H9 (cell line): Measurements from ENCODE around the gene SYTL5. TPM values are rescaled to one million over a fixed set of nuclear protein-coding genes. Genes with fewer than 3 reads are reported as not detected.

ENCODE experiments used
- DNase-seq: peaks from one replicate; pipeline ENCODE4 v3.0.0-alpha.2; 2017
- H2AFZ ChIP-seq: one replicate; pipeline ENCODE4 v1.6.1; 2013; ENCODE audit warnings: mild to moderate bottlenecking, low read length, control low read depth, moderate library complexity
- H2AK5ac ChIP-seq: 2 replicates; pipeline ENCODE4 v1.6.1; 2013; ENCODE audit warnings: low read length, control low read depth, mixed read lengths; ENCODE audit not compliant: insufficient read length
- H2BK120ac ChIP-seq: one replicate; pipeline ENCODE4 v1.6.1; 2013; ENCODE audit warnings: low read depth, mild to moderate bottlenecking, low read length, control low read depth, inconsistent platforms; ENCODE audit not compliant: poor library complexity, severe bottlenecking
- H2BK12ac ChIP-seq: 2 replicates; pipeline ENCODE4 v1.6.1; 2013; ENCODE audit warnings: low read length, control low read depth, mixed read lengths, low read depth; ENCODE audit not compliant: insufficient read length
- H2BK15ac ChIP-seq: 2 replicates; pipeline ENCODE4 v1.6.1; 2013; ENCODE audit warnings: low read depth, low read length, control low read depth
- H2BK20ac ChIP-seq: one replicate; pipeline ENCODE4 v1.6.1; 2013; ENCODE audit warnings: low read depth, mild to moderate bottlenecking, low read length, control low read depth, inconsistent platforms; ENCODE audit not compliant: poor library complexity, severe bottlenecking
- H2BK5ac ChIP-seq: 2 replicates; pipeline ENCODE4 v1.6.1; 2013; ENCODE audit warnings: low read length, control low read depth, mixed read lengths; ENCODE audit not compliant: insufficient read length
- H3K14ac ChIP-seq: 2 replicates; pipeline ENCODE4 v1.6.1; 2013; ENCODE audit warnings: low read length, control low read depth; ENCODE audit not compliant: insufficient read depth
- H3K18ac ChIP-seq: 2 replicates; pipeline ENCODE4 v1.6.1; 2013; ENCODE audit warnings: low read depth, mild to moderate bottlenecking, mixed read lengths, low read length, control low read depth; ENCODE audit not compliant: insufficient read length
- H3K23ac ChIP-seq: 2 replicates; pipeline ENCODE4 v1.6.1; 2013; ENCODE audit warnings: low read length, control low read depth, mixed read lengths, low read depth; ENCODE audit not compliant: insufficient read length
- H3K23me2 ChIP-seq: 2 replicates; pipeline ENCODE4 v1.6.1; 2013; ENCODE audit warnings: low read depth, mild to moderate bottlenecking, mixed read lengths, low read length, control low read depth; ENCODE audit not compliant: insufficient read length, poor library complexity, severe bottlenecking
- H3K27ac ChIP-seq: 2 replicates; pipeline ENCODE4 v1.5.1; 2013; ENCODE audit warnings: low read length, control low read depth, mixed read lengths, low read depth; ENCODE audit not compliant: insufficient read length
- H3K27me3 ChIP-seq: 2 replicates; pipeline ENCODE4 v1.6.1; 2013; ENCODE audit warnings: low read length, control low read depth, inconsistent platforms; ENCODE audit not compliant: insufficient read depth
- H3K4ac ChIP-seq: 2 replicates; pipeline ENCODE4 v1.6.1; 2013; ENCODE audit warnings: low read depth, mild to moderate bottlenecking, control low read depth, inconsistent platforms, low read length, moderate library complexity
- H3K4me1 ChIP-seq: 2 replicates; pipeline ENCODE4 v1.6.1; 2013; ENCODE audit warnings: low read length, control low read depth, inconsistent platforms; ENCODE audit not compliant: insufficient read depth
- H3K4me2 ChIP-seq: 2 replicates; pipeline ENCODE4 v1.6.1; 2013; ENCODE audit warnings: low read length, control low read depth, mixed read lengths; ENCODE audit not compliant: insufficient read length, insufficient read depth
- H3K56ac ChIP-seq: 2 replicates; pipeline ENCODE4 v1.6.1; 2013; ENCODE audit warnings: low read depth, mild to moderate bottlenecking, mixed read lengths, low read length, control low read depth; ENCODE audit not compliant: insufficient read length
- H3K79me1 ChIP-seq: 2 replicates; pipeline ENCODE4 v1.6.1; 2013; ENCODE audit warnings: low read depth, mild to moderate bottlenecking, moderate library complexity, low read length, control low read depth, inconsistent platforms; ENCODE audit not compliant: insufficient read depth, poor library complexity, severe bottlenecking
- H3K79me2 ChIP-seq: 2 replicates; pipeline ENCODE4 v1.6.1; 2013; ENCODE audit warnings: low read length, control low read depth, inconsistent platforms; ENCODE audit not compliant: insufficient read depth
- H3K9ac ChIP-seq: 2 replicates; pipeline ENCODE4 v1.6.1; 2013; ENCODE audit warnings: low read length, control low read depth, mixed read lengths; ENCODE audit not compliant: insufficient read length; ENCODE audit errors: extremely low read depth
- H3K9me3 ChIP-seq: one replicate; pipeline ENCODE4 v1.6.1; 2013; ENCODE audit warnings: low read depth, low read length, inconsistent platforms; ENCODE audit not compliant: control insufficient read depth
- H3T11ph ChIP-seq: one replicate; pipeline ENCODE4 v1.6.1; 2013; ENCODE audit warnings: mild to moderate bottlenecking, low read length, control low read depth, inconsistent platforms
- H4K20me1 ChIP-seq: one replicate; pipeline ENCODE4 v1.6.1; 2013; ENCODE audit not compliant: control insufficient read depth, insufficient read length, insufficient read depth
- H4K5ac ChIP-seq: 2 replicates; pipeline ENCODE4 v1.6.1; 2013; ENCODE audit warnings: low read depth, mild to moderate bottlenecking, mixed read lengths, low read length, control low read depth; ENCODE audit not compliant: insufficient read length
- H4K8ac ChIP-seq: replicated peaks from 2 replicates; pipeline ENCODE4 v1.6.1; 2013; ENCODE audit warnings: low read length, control low read depth, mixed read lengths, low read depth; ENCODE audit not compliant: insufficient read length
- H4K91ac ChIP-seq: 2 replicates; pipeline ENCODE4 v1.6.1; 2013; ENCODE audit warnings: low read depth, mild to moderate bottlenecking, moderate library complexity, mixed read lengths, low read length, control low read depth; ENCODE audit not compliant: insufficient read length
- H3K27ac Mint-ChIP-seq, 3 experiments: 2 replicates in 2 of 3; 3 replicates in 1 of 3; pipeline ENCODE4 v1.8.0; 2020 to 2021; ENCODE audit warnings: mixed read lengths in 3 of 3, mild to moderate bottlenecking in 1 of 3, moderate library complexity in 1 of 3
- H3K27me3 Mint-ChIP-seq: 2 replicates; pipeline ENCODE4 v1.8.0; 2021; ENCODE audit warnings: low read depth, mild to moderate bottlenecking, moderate library complexity, mixed read lengths
- H3K36me3 Mint-ChIP-seq, 3 experiments: 2 replicates in 2 of 3; 3 replicates in 1 of 3; pipeline ENCODE4 v1.8.0; 2020 to 2021; ENCODE audit warnings: low read depth in 3 of 3, mixed read lengths in 3 of 3; ENCODE audit not compliant: insufficient read depth in 1 of 3
- H3K4me1 Mint-ChIP-seq, 2 experiments: 2 replicates each; pipeline ENCODE4 v1.8.0; 2020; ENCODE audit warnings: mixed read lengths in 2 of 2
- H3K4me3 Mint-ChIP-seq, 2 experiments: 2 replicates in 1 of 2; 3 replicates in 1 of 2; pipeline ENCODE4 v1.8.0; 2020 to 2021; ENCODE audit warnings: mild to moderate bottlenecking in 2 of 2, mixed read lengths in 2 of 2, moderate library complexity in 1 of 2
- H3K9me3 Mint-ChIP-seq, 2 experiments: 2 replicates in 1 of 2; 3 replicates in 1 of 2; pipeline ENCODE4 v1.8.0; 2020; ENCODE audit warnings: mild to moderate bottlenecking in 2 of 2, mixed read lengths in 2 of 2, moderate library complexity in 1 of 2
- CTCF ChIP-seq: fragments of 200-600 bp; sonication (generic); conservative IDR thresholded peaks from 3 replicates; pipeline ENCODE4 v1.8.0; 2021; ENCODE audit warnings: antibody characterized with exemption, mild to moderate bottlenecking
- WGBS: extraction: QIAGEN DNeasy Blood & Tissue Kit; methylation state at CpG from one replicate; pipeline ENCODE4 v1.1.7; 2013; ENCODE audit warnings: missing lambda C conversion rate, low lambda C conversion rate, mixed read lengths; ENCODE audit not compliant: insufficient read length; ENCODE audit errors: extremely low coverage; 5-methylcytosine and 5-hydroxymethylcytosine counted together
- total RNA-seq: library from RNA; stranded (reverse); gene quantifications from 2 replicates; pipeline ENCODE4 v1.2.1, GENCODE V29; 2021

SYTL5 gene
- total RNA-seq, 1 experiment from 2014 or later: 0.15 TPM

GRCh38 chrX:38156838-38157237, 150.5 kb downstream of the SYTL5 start:
- DNase-seq: no peak
- Histone ChIP-seq H2BK5ac (no peak overlapping the region), H3K27me3 (no peaks in the 10 kb centered on the region), H3K79me1 (no peaks in the 10 kb centered on the region), H3K9ac (no peak overlapping the region), H3K79me2 (no peaks in the 10 kb centered on the region), H2AK5ac (no peak overlapping the region), H3K23me2 (no peaks in the 10 kb centered on the region), H2AFZ (no peak overlapping the region), H4K20me1 (no peaks in the 10 kb centered on the region), H3K9me3 (no peaks in the 10 kb centered on the region), H2BK20ac (no peak overlapping the region), H3K27ac (no peak overlapping the region), H3K23ac (no peak overlapping the region), H3K4me1 (no peaks in the 10 kb centered on the region), H2BK12ac (no peak overlapping the region), H3K4ac (no peak overlapping the region), H3K14ac (no peak overlapping the region), H4K91ac (no peak overlapping the region), H3K4me2 (no peak overlapping the region), H3K18ac (no peak overlapping the region), H2BK120ac (no peak overlapping the region), H2BK15ac (no peak overlapping the region), H3T11ph (no peak overlapping the region), H3K56ac (no peak overlapping the region), H4K8ac (no peak overlapping the region), H4K5ac (no peak overlapping the region)
- peaks cover 53 to 75% of the 10 kb centered on the region in 2 experiments for H3K9me3 Mint-ChIP-seq
- H3K4me1 Mint-ChIP-seq: no peaks in the 10 kb centered on the region
- no peaks in the 10 kb centered on the region; the same call in 1 of the 2 replicates for H3K27me3 Mint-ChIP-seq
- H3K27ac Mint-ChIP-seq: no peak overlapping the region
- no peak for TF ChIP-seq CTCF
- H3K36me3 Mint-ChIP-seq: no peaks in the 10 kb centered on the region; a peak in 3 of 7 replicates
- no peak overlapping the region for H3K4me3 Mint-ChIP-seq
- WGBS: no CpG with 5 or more reads among the region's 7 CpGs
